ENCODE measurements around the gene STARD3NL.
"Not testable (repeated sequence)": the region's sequence is repeated elsewhere in the genome, so short reads cannot be mapped to it uniquely, and the experiment has no call there.

The STARD3NL gene

GRCh38 chr7:38178004-38178694, at the start of gene STARD3NL:
STARD3NL (plus strand) TSS chr7:38178245; CDS start chr7:38207505, 29,260 bp downstream.
- intact Hi-C loops (cut with DNase I) = no loop called here
- peak; percentile 88 to 100 (median 98) for DNase-seq

GRCh38 chr7:38129162-38129561, 48.9 kb upstream of the STARD3NL start:
- intact Hi-C loops (cut with DNase I) = no loop called here

GRCh38 chr7:38129579-38129978, 48.5 kb upstream of the STARD3NL start:
- intact Hi-C loops (cut with DNase I) = no loop called here
- DNase-seq = no peak

More at GRCh38 chr7:38129162-38129561, 48.9 kb upstream of the STARD3NL start:
- DNase-seq = no peak

GRCh38 chr7:38138171-38138570, 39.9 kb upstream of the STARD3NL start:
- no peak for DNase-seq
- intact Hi-C loops (cut with DNase I) = no loop called here

- intact Hi-C loops (cut with DNase I) = no loop called here
- DNase-seq = no peak
Observed at GRCh38 chr7:38141187-38141586, 36.9 kb upstream of the STARD3NL start.

GRCh38 chr7:38142736-38143135, 35.3 kb upstream of the STARD3NL start:
- no peak for DNase-seq
- intact Hi-C loops (cut with DNase I) = no loop called here

GRCh38 chr7:38147005-38147404, 31.0 kb upstream of the STARD3NL start:
- intact Hi-C loops (cut with DNase I) = no loop called here
- no peak for DNase-seq

- intact Hi-C loops (cut with DNase I) = no loop called here
- DNase-seq = no peak
Observed at GRCh38 chr7:38151556-38151955, 26.5 kb upstream of the STARD3NL start.

- intact Hi-C loops (cut with DNase I) = no loop called here
- no peak for DNase-seq
Observed at GRCh38 chr7:38153515-38153914, 24.5 kb upstream of the STARD3NL start.

GRCh38 chr7:38154278-38154677, 23.8 kb upstream of the STARD3NL start:
- no peak for DNase-seq

GRCh38 chr7:38160003-38160571, 18.0 kb upstream of the STARD3NL start:
- intact Hi-C loops (cut with DNase I) = loop anchor here (10.0 kb wide), 1 partner anchor 1505 kb away; no protein-coding TSS in a partner anchor
- DNase-seq = no peak

More at GRCh38 chr7:38154278-38154677, 23.8 kb upstream of the STARD3NL start:
- intact Hi-C loops (cut with DNase I) = no loop called here

- intact Hi-C loops (cut with DNase I) = loop anchor here (10.0 kb wide), 1 partner anchor 1507 kb away; no protein-coding TSS in a partner anchor
- no peak for DNase-seq
Observed at GRCh38 chr7:38162036-38162435, 16.0 kb upstream of the STARD3NL start.

- intact Hi-C loops (cut with DNase I) = loop anchor here (10.0 kb wide), 1 partner anchor 1509 kb away; no protein-coding TSS in a partner anchor
- no peak for DNase-seq
Observed at GRCh38 chr7:38163671-38164070, 14.4 kb upstream of the STARD3NL start.

GRCh38 chr7:38168890-38169570, 9.0 kb upstream of the STARD3NL start:
- intact Hi-C loops (cut with DNase I) = loop anchor here (10.0 kb wide), 1 partner anchor 1514 kb away; no protein-coding TSS in a partner anchor

GRCh38 chr7:38169847-38170246, 8.2 kb upstream of the STARD3NL start:
- intact Hi-C loops (cut with DNase I) = loop anchor here (10.0 kb wide), 1 partner anchor 1515 kb away; no protein-coding TSS in a partner anchor
- peak in 1 of 42 donors; percentile 14 for DNase-seq

More at GRCh38 chr7:38168890-38169570, 9.0 kb upstream of the STARD3NL start:
- DNase-seq = no peak

- intact Hi-C loops (cut with DNase I) = no loop called here
- DNase-seq = no peak
Observed at GRCh38 chr7:38171623-38172391, 6.2 kb upstream of the STARD3NL start.

GRCh38 chr7:38175547-38175946, 2.5 kb upstream of the STARD3NL start:
- intact Hi-C loops (cut with DNase I); DNase-seq: not testable (repeated sequence)

GRCh38 chr7:38177621-38178003, 433 bp upstream of the STARD3NL start:
- DNase-seq = no peak
- intact Hi-C loops (cut with DNase I) = no loop called here

GRCh38 chr7:38178695-38179344, 775 bp downstream of the STARD3NL start:
- intact Hi-C loops (cut with DNase I) = no loop called here
- DNase-seq = no peak

Data from head of caudate nucleus (tissue), 42 donors.